Muscle of leg (tissue), 11 donors: ENCODE data around the gene ZNHIT1. TPM values are rescaled to one million over a fixed set of nuclear protein-coding genes. Genes with fewer than 3 reads are reported as not detected.
"Not testable (repeated sequence)": the region's sequence is repeated elsewhere in the genome, so short reads cannot be mapped to it uniquely, and the experiment has no call there.

ENCODE experiments used
- DNase-seq: peaks from one replicate; pipeline ENCODE4 v3.0.0; 2013
- H3K27ac ChIP-seq: one replicate; pipeline ENCODE4 v1.5.1; 2013; ENCODE audit warnings: mild to moderate bottlenecking, low read length, control low read depth
- H3K27me3 ChIP-seq: one replicate; pipeline ENCODE4 v1.6.1; 2013; ENCODE audit warnings: low read length; ENCODE audit not compliant: control insufficient read depth, insufficient read depth
- H3K36me3 ChIP-seq: one replicate; pipeline ENCODE4 v1.6.1; 2013; ENCODE audit warnings: low read length; ENCODE audit not compliant: control insufficient read depth, insufficient read depth
- H3K4me1 ChIP-seq: one replicate; pipeline ENCODE4 v1.6.1; 2013; ENCODE audit warnings: low read length; ENCODE audit not compliant: control insufficient read depth, insufficient read depth
- H3K4me3 ChIP-seq: one replicate; pipeline ENCODE4 v1.5.1; 2013; ENCODE audit warnings: low read length, control low read depth
- H3K9me3 ChIP-seq: replicated peaks from 2 replicates; pipeline ENCODE4 v1.6.1; 2013; ENCODE audit warnings: low read depth, low read length; ENCODE audit not compliant: control insufficient read depth
- WGBS: methylation state at CpG from one replicate; pipeline ENCODE4 v1.1.5; 2013; ENCODE audit warnings: missing lambda C conversion rate; ENCODE audit not compliant: insufficient coverage; 5-methylcytosine and 5-hydroxymethylcytosine counted together
- polyA plus RNA-seq, 8 donors: library from polyadenylated mRNA; unstranded; fragments of 120-200 nt; gene quantifications; one replicate each; pipeline versions ENCODE4 v1.2.1 to v1.2.3, GENCODE V29; 2013; ENCODE audit warnings: inconsistent platforms in 1 of 8, low replicate concordance in 1 of 8; ENCODE audit not compliant: insufficient read length in 8 of 8, insufficient read depth in 1 of 8
- total RNA-seq: library from RNA; stranded (reverse); fragments of 120-200 nt; gene quantifications from one replicate; pipeline ENCODE4 v1.2.4, GENCODE V29; 2013

Gene ZNHIT1
- total and polyA plus RNA-seq, 9 donors = 45.4 to 67.3 (median 47.8) TPM

DNA sequence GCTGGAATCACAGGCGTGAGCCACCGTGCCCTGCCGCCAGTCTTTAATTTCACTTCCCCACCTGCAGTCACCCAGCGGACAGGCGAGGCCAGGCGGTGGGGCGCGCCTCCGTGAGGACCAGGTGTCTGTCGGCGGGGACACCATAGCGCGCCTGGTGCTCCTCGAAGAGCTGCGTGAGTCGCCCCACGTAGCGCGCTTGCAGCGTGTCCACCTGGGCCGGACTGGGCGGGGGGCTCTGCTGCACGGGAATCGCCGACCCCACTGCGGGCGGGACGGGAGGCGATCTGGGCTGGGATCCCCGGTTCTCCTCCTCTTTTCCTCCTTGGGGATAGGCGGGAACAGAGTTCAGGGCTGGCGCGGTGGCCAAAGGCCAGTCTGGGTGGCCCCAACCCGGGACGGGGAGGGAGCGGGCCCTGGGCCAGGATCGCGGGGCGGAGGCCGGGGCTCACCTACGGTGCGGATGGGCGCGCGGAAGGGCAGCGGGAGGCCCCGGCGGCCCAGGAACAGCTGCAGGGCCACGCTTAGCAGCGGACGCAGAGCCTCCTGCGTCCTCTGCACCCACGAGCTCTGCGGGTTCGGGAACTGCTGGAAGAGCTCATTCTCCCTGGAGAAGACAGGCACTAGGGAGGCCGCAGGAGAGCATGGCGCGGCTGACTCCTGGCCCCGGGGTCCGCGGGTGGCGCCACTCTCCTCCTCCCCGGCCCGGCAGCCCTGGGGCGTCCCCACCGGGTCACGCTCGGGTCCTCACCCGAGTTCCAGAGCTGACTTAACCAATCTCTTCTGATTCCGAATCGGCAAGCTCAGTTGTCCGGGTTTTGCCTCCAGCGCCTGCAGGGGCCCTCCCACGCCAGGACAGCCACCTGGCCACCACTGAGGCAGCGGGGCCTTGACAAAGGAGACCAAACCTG, 16.0 kb upstream of the ZNHIT1 start:
- whole genome bisulfite sequencing = 4% methylated on average over 73 of the region's 75 CpGs
- DNase-seq = no peak
- Histone ChIP-seq H3K27ac (no peak overlapping the region), H3K4me1 (peaks cover 5% of the 10 kb centered on the region), H3K36me3 (peaks cover 5% of the 10 kb centered on the region), H3K4me3 (no peak overlapping the region), H3K9me3 (no peaks in the 10 kb centered on the region), H3K27me3 (peaks cover 57% of the 10 kb centered on the region)

DNA sequence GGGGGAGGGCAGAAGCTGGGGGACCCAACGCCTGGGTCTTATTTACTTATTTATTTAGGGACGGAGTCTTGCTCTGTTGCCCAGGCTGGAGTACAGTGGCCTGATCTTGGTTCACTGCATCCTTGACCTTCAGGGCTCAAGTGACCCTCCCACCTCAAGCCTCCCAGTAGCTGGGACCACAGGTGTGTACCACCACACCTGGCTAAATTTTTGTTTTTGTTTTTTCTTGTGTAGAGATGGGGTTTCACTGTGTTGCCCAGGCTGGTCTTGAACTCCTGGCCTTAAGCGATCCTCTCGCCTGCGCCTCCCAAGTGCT, 15.4 kb upstream of the ZNHIT1 start:
- no peak overlapping the region for H3K4me3 ChIP-seq
- H3K4me1 ChIP-seq = peaks cover 5% of the 10 kb centered on the region
- H3K9me3 ChIP-seq = no peaks in the 10 kb centered on the region
- peaks cover 10% of the 10 kb centered on the region for H3K36me3 ChIP-seq
- 92% methylated on average over 3 of the region's 5 CpGs for WGBS
- no peak for DNase-seq
- no peak overlapping the region for H3K27ac ChIP-seq
- peaks cover 57% of the 10 kb centered on the region for H3K27me3 ChIP-seq

DNA sequence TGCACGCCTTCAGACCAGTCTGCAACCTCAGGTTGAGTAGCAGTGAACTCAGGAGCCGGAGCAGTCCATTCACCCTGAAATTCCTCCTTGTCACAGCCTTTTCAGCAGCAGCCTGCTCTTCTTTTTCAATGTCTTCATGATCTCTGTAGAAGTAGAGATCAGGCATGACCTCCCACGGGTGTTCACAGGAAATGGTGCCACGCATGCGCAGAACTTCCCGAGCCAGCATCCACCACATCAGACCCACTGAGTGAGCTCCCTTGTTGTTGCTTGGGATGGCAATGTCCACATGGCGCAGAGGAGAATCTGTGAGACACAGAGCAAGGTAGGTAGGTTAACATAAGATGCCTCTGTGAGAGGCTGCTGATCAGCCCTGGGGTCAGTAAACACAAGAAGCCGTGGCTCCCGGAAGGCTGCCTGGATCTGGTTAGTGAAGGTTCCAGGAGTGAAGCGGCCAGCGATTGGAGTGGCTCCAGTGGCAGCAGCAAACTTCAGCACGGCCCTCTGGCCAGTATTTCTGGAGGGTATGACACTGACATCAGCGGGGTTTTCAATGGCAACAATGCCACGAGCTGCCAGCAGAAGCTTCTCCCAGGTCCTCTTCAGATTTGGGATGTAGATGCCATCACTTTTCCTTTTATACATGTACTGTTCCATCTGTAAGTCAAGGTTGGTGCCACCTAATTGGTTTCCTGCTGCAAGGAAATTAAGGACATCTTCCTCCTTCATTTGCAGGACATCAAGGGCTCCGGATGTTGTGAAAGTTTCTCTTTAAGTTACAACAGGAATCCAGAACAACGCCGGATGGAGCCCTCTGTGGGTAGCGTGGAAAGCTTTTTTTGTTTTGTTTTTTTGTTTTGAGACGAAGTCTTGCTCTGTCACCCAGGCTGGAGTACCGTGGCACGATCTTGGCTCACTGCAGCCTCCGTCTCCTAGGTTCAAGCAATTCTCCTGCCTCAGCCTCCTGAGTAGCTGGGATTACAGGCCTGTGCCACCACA, 13.9 kb upstream of the ZNHIT1 start:
- WGBS = 61% methylated on average over 10 of the region's 22 CpGs
- H3K36me3 ChIP-seq = peaks cover 20% of the 10 kb centered on the region
- not testable (repeated sequence) for H3K4me3 ChIP-seq, H3K27ac ChIP-seq, DNase-seq, H3K4me1 ChIP-seq, H3K9me3 ChIP-seq
- H3K27me3 ChIP-seq = peaks cover 46% of the 10 kb centered on the region

DNA sequence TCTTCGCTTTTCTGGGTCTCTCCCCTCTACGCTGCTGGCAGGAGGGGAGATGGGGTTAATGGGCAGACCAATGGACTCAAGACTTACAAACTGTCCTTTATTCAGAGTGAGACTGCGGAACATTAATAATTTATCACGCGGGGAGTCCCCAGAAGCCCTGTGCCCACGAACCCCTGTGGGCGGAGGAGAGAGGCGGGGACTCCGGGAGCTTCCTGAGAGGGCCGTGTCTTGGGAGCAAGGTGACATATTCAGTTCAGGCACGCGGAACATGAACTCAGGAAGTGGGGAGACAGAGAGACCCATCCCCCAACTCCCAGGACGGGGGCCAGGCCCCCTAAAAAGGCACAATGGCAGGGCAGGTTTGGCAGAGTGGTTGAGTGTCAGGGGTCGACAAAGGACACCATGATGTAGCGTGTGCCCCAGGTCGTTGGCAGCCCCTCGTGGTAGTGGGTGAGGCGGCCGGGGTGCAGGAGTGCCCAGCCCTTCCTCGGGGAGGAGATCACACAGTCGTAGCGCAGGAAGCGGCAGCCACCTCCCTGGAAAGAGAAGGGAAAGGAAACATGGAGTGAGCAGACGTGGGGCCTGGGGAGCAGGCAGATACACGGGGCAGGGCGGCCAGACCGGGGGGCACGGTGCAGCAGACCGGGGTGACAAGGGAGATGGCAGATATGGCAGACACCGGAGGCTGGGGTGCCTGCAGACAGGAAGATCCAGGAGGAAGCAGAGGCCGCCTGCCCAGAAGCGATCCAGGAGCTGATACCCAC, 11.9 kb upstream of the ZNHIT1 start:
- Histone ChIP-seq H3K4me1 (peaks cover 5% of the 10 kb centered on the region), H3K27me3 (peaks cover 31% of the 10 kb centered on the region), H3K9me3 (no peaks in the 10 kb centered on the region), H3K4me3 (no peak overlapping the region), H3K27ac (no peak overlapping the region), H3K36me3 (peaks cover 37% of the 10 kb centered on the region)
- WGBS = 82% methylated on average over 23 of the region's 32 CpGs
- no peak for DNase-seq

DNA sequence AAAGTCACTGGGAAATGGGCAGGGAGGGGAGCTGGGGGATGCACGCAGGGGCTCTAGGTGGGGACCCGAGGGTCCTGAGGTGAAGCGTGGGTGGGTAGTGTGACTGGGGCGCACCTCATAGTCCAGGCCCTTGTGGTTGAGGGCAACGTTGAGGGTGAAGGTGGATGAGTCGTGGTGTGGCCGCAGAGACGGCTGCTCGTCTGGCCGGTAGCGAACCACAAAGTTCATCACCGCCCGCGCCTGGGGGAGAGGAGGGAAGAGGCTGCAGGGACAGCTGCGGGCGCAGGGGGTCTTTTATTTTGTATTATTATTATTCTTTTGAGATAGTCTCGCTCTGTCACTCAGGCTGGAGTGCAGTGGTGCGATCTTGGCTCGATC, 11.3 kb upstream of the ZNHIT1 start:
- peaks cover 25% of the 10 kb centered on the region for H3K27me3 ChIP-seq
- H3K27ac ChIP-seq = no peak overlapping the region
- no peak overlapping the region for H3K4me3 ChIP-seq
- H3K9me3 ChIP-seq = no peaks in the 10 kb centered on the region
- DNase-seq = no peak
- peaks cover 3% of the 10 kb centered on the region for H3K4me1 ChIP-seq
- 88% methylated on average over 8 of the region's 19 CpGs for WGBS
- H3K36me3 ChIP-seq = peaks cover 43% of the 10 kb centered on the region

DNA sequence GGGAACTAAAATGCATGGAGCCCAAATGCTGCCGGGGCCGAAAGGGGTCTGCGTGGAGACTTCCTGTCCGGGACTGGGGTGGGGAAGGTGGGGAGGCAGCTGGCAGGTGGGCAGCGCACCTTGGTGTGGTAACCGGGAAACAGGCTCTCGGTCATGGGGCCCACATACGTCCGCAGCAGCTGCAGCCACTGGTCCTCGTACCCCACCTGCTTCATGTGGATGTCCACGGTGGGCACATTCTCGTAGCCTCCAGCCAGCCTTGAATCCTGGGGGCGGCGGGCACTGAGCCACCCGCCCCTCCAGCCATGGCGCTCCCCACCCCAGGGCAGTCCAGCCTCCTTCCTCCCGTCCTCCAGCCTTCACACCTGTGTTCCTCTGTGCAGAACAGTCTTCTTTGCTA, 10.5 kb upstream of the ZNHIT1 start:
- Histone ChIP-seq H3K4me1 (no peaks in the 10 kb centered on the region), H3K36me3 (peaks cover 51% of the 10 kb centered on the region), H3K27ac (no peak overlapping the region), H3K4me3 (no peak overlapping the region), H3K9me3 (no peaks in the 10 kb centered on the region), H3K27me3 (peaks cover 17% of the 10 kb centered on the region)
- no peak for DNase-seq
- WGBS = 89% methylated on average over 16 of the region's 17 CpGs

DNA sequence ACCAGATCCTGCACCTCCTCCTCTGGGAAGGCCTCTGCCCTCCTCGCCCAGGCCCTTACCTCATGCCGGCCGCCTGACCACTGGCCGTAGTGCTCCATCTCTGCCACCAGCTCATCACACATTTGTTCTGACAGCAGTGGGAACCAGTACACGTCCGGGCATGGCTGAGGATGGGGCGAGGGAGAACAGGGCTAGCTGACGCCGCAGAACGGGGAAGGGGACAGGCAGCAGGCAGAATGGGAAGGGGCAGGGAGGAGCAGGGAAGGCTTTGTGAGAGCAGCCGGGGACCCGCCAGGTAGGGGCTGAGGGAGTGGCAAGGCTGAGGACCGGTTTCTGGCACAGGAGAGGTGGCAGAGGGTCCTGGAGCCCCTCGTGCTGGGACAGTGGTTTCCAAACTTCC, 9.2 kb upstream of the ZNHIT1 start:
- 89% methylated on average over 14 of the region's 14 CpGs for WGBS
- Histone ChIP-seq H3K27me3 (peaks cover 4% of the 10 kb centered on the region), H3K9me3 (no peaks in the 10 kb centered on the region), H3K36me3 (peaks cover 57% of the 10 kb centered on the region), H3K4me1 (no peaks in the 10 kb centered on the region), H3K27ac (no peak overlapping the region), H3K4me3 (no peak overlapping the region)
- DNase-seq = no peak

DNA sequence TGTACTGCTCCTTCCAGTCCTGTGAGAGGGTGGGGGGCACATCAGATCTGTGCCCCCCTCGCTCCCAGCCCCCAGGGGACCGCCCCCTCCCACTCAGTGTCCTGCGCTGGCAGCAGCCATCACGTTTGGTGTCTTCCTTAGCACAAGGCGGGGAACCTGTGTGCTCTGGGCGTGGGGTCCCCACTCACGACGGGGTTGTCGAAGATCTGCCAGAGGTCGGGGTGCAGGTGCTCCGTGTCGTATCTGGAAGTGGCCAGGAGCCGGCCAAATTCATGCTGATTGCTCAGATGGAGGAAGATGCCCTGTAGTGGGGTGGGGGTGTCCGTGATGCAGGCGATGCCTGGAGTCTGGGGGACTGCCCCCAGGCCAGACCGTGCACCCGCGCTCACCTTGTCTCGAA, 7.8 kb upstream of the ZNHIT1 start:
- DNase-seq = no peak
- Histone ChIP-seq H3K4me1 (peaks cover 4% of the 10 kb centered on the region), H3K36me3 (peaks cover 63% of the 10 kb centered on the region), H3K27ac (no peak overlapping the region), H3K27me3 (no peaks in the 10 kb centered on the region), H3K9me3 (no peaks in the 10 kb centered on the region), H3K4me3 (no peak overlapping the region)
- 93% methylated on average over 18 of the region's 19 CpGs for WGBS

DNA sequence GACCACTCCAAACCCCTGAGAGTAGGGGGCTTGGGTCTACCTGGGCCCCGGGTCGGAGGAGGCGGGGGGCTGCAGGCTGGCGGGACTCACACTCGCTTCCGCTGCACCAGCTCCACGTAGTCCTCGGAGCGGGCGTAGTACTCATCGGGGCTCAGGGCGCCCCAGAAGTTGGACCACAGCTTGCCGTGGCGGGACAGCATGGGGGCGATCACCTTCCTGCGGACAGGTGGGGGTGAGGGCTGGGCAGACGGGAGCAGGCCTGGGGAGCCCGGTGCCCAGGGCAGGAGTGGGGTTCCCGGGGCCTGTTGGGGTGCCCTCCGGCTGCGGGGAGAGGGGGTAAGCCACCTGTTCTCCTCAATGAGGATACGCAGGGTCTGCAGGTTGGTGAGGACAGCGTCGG, 6.5 kb upstream of the ZNHIT1 start:
- H3K27me3 ChIP-seq = no peaks in the 10 kb centered on the region
- H3K27ac ChIP-seq = no peak overlapping the region
- 95% methylated on average over 23 of the region's 24 CpGs for WGBS
- H3K4me3 ChIP-seq = no peak overlapping the region
- H3K4me1 ChIP-seq = peaks cover 12% of the 10 kb centered on the region
- DNase-seq = no peak
- H3K36me3 ChIP-seq = peaks cover 65% of the 10 kb centered on the region
- H3K9me3 ChIP-seq = no peaks in the 10 kb centered on the region
